H9 (cell line): ENCODE results near the gene IL1RL1. TPM values are rescaled to one million over a fixed set of nuclear protein-coding genes. Genes with fewer than 3 reads are reported as not detected.

ENCODE experiments used
- DNase-seq: peaks from one replicate; pipeline ENCODE4 v3.0.0-alpha.2; 2017
- H2AFZ ChIP-seq: one replicate; pipeline ENCODE4 v1.6.1; 2013; ENCODE audit warnings: mild to moderate bottlenecking, low read length, control low read depth, moderate library complexity
- H2AK5ac ChIP-seq: 2 replicates; pipeline ENCODE4 v1.6.1; 2013; ENCODE audit warnings: low read length, control low read depth, mixed read lengths; ENCODE audit not compliant: insufficient read length
- H2BK120ac ChIP-seq: one replicate; pipeline ENCODE4 v1.6.1; 2013; ENCODE audit warnings: low read depth, mild to moderate bottlenecking, low read length, control low read depth, inconsistent platforms; ENCODE audit not compliant: poor library complexity, severe bottlenecking
- H2BK12ac ChIP-seq: 2 replicates; pipeline ENCODE4 v1.6.1; 2013; ENCODE audit warnings: low read length, control low read depth, mixed read lengths, low read depth; ENCODE audit not compliant: insufficient read length
- H2BK15ac ChIP-seq: 2 replicates; pipeline ENCODE4 v1.6.1; 2013; ENCODE audit warnings: low read depth, low read length, control low read depth
- H2BK20ac ChIP-seq: one replicate; pipeline ENCODE4 v1.6.1; 2013; ENCODE audit warnings: low read depth, mild to moderate bottlenecking, low read length, control low read depth, inconsistent platforms; ENCODE audit not compliant: poor library complexity, severe bottlenecking
- H2BK5ac ChIP-seq: 2 replicates; pipeline ENCODE4 v1.6.1; 2013; ENCODE audit warnings: low read length, control low read depth, mixed read lengths; ENCODE audit not compliant: insufficient read length
- H3K14ac ChIP-seq: 2 replicates; pipeline ENCODE4 v1.6.1; 2013; ENCODE audit warnings: low read length, control low read depth; ENCODE audit not compliant: insufficient read depth
- H3K18ac ChIP-seq: 2 replicates; pipeline ENCODE4 v1.6.1; 2013; ENCODE audit warnings: low read depth, mild to moderate bottlenecking, mixed read lengths, low read length, control low read depth; ENCODE audit not compliant: insufficient read length
- H3K23ac ChIP-seq: 2 replicates; pipeline ENCODE4 v1.6.1; 2013; ENCODE audit warnings: low read length, control low read depth, mixed read lengths, low read depth; ENCODE audit not compliant: insufficient read length
- H3K23me2 ChIP-seq: 2 replicates; pipeline ENCODE4 v1.6.1; 2013; ENCODE audit warnings: low read depth, mild to moderate bottlenecking, mixed read lengths, low read length, control low read depth; ENCODE audit not compliant: insufficient read length, poor library complexity, severe bottlenecking
- H3K27ac ChIP-seq: 2 replicates; pipeline ENCODE4 v1.5.1; 2013; ENCODE audit warnings: low read length, control low read depth, mixed read lengths, low read depth; ENCODE audit not compliant: insufficient read length
- H3K27me3 ChIP-seq: 2 replicates; pipeline ENCODE4 v1.6.1; 2013; ENCODE audit warnings: low read length, control low read depth, inconsistent platforms; ENCODE audit not compliant: insufficient read depth
- H3K4ac ChIP-seq: 2 replicates; pipeline ENCODE4 v1.6.1; 2013; ENCODE audit warnings: low read depth, mild to moderate bottlenecking, control low read depth, inconsistent platforms, low read length, moderate library complexity
- H3K4me1 ChIP-seq: 2 replicates; pipeline ENCODE4 v1.6.1; 2013; ENCODE audit warnings: low read length, control low read depth, inconsistent platforms; ENCODE audit not compliant: insufficient read depth
- H3K4me2 ChIP-seq: 2 replicates; pipeline ENCODE4 v1.6.1; 2013; ENCODE audit warnings: low read length, control low read depth, mixed read lengths; ENCODE audit not compliant: insufficient read length, insufficient read depth
- H3K56ac ChIP-seq: 2 replicates; pipeline ENCODE4 v1.6.1; 2013; ENCODE audit warnings: low read depth, mild to moderate bottlenecking, mixed read lengths, low read length, control low read depth; ENCODE audit not compliant: insufficient read length
- H3K79me1 ChIP-seq: 2 replicates; pipeline ENCODE4 v1.6.1; 2013; ENCODE audit warnings: low read depth, mild to moderate bottlenecking, moderate library complexity, low read length, control low read depth, inconsistent platforms; ENCODE audit not compliant: insufficient read depth, poor library complexity, severe bottlenecking
- H3K79me2 ChIP-seq: 2 replicates; pipeline ENCODE4 v1.6.1; 2013; ENCODE audit warnings: low read length, control low read depth, inconsistent platforms; ENCODE audit not compliant: insufficient read depth
- H3K9ac ChIP-seq: 2 replicates; pipeline ENCODE4 v1.6.1; 2013; ENCODE audit warnings: low read length, control low read depth, mixed read lengths; ENCODE audit not compliant: insufficient read length; ENCODE audit errors: extremely low read depth
- H3K9me3 ChIP-seq: one replicate; pipeline ENCODE4 v1.6.1; 2013; ENCODE audit warnings: low read depth, low read length, inconsistent platforms; ENCODE audit not compliant: control insufficient read depth
- H3T11ph ChIP-seq: one replicate; pipeline ENCODE4 v1.6.1; 2013; ENCODE audit warnings: mild to moderate bottlenecking, low read length, control low read depth, inconsistent platforms
- H4K20me1 ChIP-seq: one replicate; pipeline ENCODE4 v1.6.1; 2013; ENCODE audit not compliant: control insufficient read depth, insufficient read length, insufficient read depth
- H4K5ac ChIP-seq: 2 replicates; pipeline ENCODE4 v1.6.1; 2013; ENCODE audit warnings: low read depth, mild to moderate bottlenecking, mixed read lengths, low read length, control low read depth; ENCODE audit not compliant: insufficient read length
- H4K8ac ChIP-seq: replicated peaks from 2 replicates; pipeline ENCODE4 v1.6.1; 2013; ENCODE audit warnings: low read length, control low read depth, mixed read lengths, low read depth; ENCODE audit not compliant: insufficient read length
- H4K91ac ChIP-seq: 2 replicates; pipeline ENCODE4 v1.6.1; 2013; ENCODE audit warnings: low read depth, mild to moderate bottlenecking, moderate library complexity, mixed read lengths, low read length, control low read depth; ENCODE audit not compliant: insufficient read length
- H3K27ac Mint-ChIP-seq, 3 experiments: 2 replicates in 2 of 3; 3 replicates in 1 of 3; pipeline ENCODE4 v1.8.0; 2020 to 2021; ENCODE audit warnings: mixed read lengths in 3 of 3, mild to moderate bottlenecking in 1 of 3, moderate library complexity in 1 of 3
- H3K27me3 Mint-ChIP-seq: 2 replicates; pipeline ENCODE4 v1.8.0; 2021; ENCODE audit warnings: low read depth, mild to moderate bottlenecking, moderate library complexity, mixed read lengths
- H3K36me3 Mint-ChIP-seq, 3 experiments: 2 replicates in 2 of 3; 3 replicates in 1 of 3; pipeline ENCODE4 v1.8.0; 2020 to 2021; ENCODE audit warnings: low read depth in 3 of 3, mixed read lengths in 3 of 3; ENCODE audit not compliant: insufficient read depth in 1 of 3
- H3K4me1 Mint-ChIP-seq, 2 experiments: 2 replicates each; pipeline ENCODE4 v1.8.0; 2020; ENCODE audit warnings: mixed read lengths in 2 of 2
- H3K4me3 Mint-ChIP-seq, 2 experiments: 2 replicates in 1 of 2; 3 replicates in 1 of 2; pipeline ENCODE4 v1.8.0; 2020 to 2021; ENCODE audit warnings: mild to moderate bottlenecking in 2 of 2, mixed read lengths in 2 of 2, moderate library complexity in 1 of 2
- H3K9me3 Mint-ChIP-seq, 2 experiments: 2 replicates in 1 of 2; 3 replicates in 1 of 2; pipeline ENCODE4 v1.8.0; 2020; ENCODE audit warnings: mild to moderate bottlenecking in 2 of 2, mixed read lengths in 2 of 2, moderate library complexity in 1 of 2
- total RNA-seq: library from RNA; stranded (reverse); gene quantifications from 2 replicates; pipeline ENCODE4 v1.2.1, GENCODE V29; 2021
- TF ChIP-seq, protein P1 (sequence below): fragments of 200-600 bp; sonication (generic); conservative IDR thresholded peaks from 3 replicates; pipeline ENCODE4 v1.8.0; 2021; ENCODE audit warnings: antibody characterized with exemption, mild to moderate bottlenecking

IL1RL1 gene
- total RNA-seq, 1 experiment from 2014 or later, result not detected

DNA sequence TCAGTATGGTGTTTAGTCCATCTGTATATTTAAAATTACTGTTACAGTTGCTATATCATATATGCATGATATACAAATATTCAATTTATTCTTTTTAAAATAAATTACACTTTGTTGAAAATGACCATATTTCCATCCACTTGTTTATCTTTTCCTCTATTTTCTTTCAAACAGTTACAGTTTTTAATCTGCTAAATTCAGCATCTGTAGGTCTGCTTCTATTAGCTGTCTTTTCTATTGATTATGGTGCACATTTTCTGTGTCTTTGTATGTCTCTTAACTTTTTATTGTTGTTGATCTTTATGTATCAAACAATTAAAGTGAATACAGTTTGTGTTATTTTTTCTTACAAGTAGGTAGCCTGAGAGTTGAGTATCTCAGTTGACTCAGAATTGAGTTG is 72.4 kb downstream of the IL1RL1 start:
- Histone ChIP-seq H3K79me2 (no peaks in the 10 kb centered on the region), H4K91ac (no peak overlapping the region), H3K18ac (no peak overlapping the region), H3K4me2 (no peak overlapping the region), H3K27me3 (no peaks in the 10 kb centered on the region), H3K4ac (no peak overlapping the region), H2BK5ac (no peak overlapping the region), H3K9ac (no peak overlapping the region), H3K23ac (no peak overlapping the region), H2AFZ (no peak overlapping the region), H4K5ac (no peak overlapping the region), H2BK12ac (no peak overlapping the region), H3T11ph (no peak overlapping the region), H2BK20ac (no peak overlapping the region), H2BK120ac (no peak overlapping the region), H3K56ac (no peak overlapping the region), H2AK5ac (no peak overlapping the region), H3K79me1 (no peaks in the 10 kb centered on the region), H3K27ac (no peak overlapping the region), H4K8ac (no peak overlapping the region), H3K9me3 (peaks cover 5% of the 10 kb centered on the region), H3K23me2 (peaks cover 3% of the 10 kb centered on the region), H2BK15ac (no peak overlapping the region), H4K20me1 (no peaks in the 10 kb centered on the region), H3K14ac (no peak overlapping the region), H3K4me1 (no peaks in the 10 kb centered on the region)
- H3K27ac Mint-ChIP-seq, result no peak overlapping the region
- H3K27me3 Mint-ChIP-seq, result no peaks in the 10 kb centered on the region; the same call in 1 of the 2 replicates
- H3K9me3 Mint-ChIP-seq, result peaks cover 27 to 37% of the 10 kb centered on the region in 2 experiments
- peaks cover 0 to 10% (median 3%) of the 10 kb centered on the region in 3 experiments; a peak in 5 of 7 replicates for H3K36me3 Mint-ChIP-seq
- TF ChIP-seq, protein P1, sequence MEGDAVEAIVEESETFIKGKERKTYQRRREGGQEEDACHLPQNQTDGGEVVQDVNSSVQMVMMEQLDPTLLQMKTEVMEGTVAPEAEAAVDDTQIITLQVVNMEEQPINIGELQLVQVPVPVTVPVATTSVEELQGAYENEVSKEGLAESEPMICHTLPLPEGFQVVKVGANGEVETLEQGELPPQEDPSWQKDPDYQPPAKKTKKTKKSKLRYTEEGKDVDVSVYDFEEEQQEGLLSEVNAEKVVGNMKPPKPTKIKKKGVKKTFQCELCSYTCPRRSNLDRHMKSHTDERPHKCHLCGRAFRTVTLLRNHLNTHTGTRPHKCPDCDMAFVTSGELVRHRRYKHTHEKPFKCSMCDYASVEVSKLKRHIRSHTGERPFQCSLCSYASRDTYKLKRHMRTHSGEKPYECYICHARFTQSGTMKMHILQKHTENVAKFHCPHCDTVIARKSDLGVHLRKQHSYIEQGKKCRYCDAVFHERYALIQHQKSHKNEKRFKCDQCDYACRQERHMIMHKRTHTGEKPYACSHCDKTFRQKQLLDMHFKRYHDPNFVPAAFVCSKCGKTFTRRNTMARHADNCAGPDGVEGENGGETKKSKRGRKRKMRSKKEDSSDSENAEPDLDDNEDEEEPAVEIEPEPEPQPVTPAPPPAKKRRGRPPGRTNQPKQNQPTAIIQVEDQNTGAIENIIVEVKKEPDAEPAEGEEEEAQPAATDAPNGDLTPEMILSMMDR, result no peak
- no peak overlapping the region for H3K4me3 Mint-ChIP-seq
- no peaks in the 10 kb centered on the region for H3K4me1 Mint-ChIP-seq
- no peak for DNase-seq
